Trophoblast cell (in vitro differentiated cells and primary cell): Measurements from ENCODE around the gene RNF207.

Experiments used
- DNase-seq, 2 donors: peaks; one replicate each; pipeline ENCODE4 v3.0.0-alpha.2; 2016
- H2AFZ ChIP-seq: 2 replicates; pipeline ENCODE4 v1.6.1; 2013; ENCODE audit warnings: low read length, moderate library complexity, mild to moderate bottlenecking; ENCODE audit not compliant: insufficient read depth, poor library complexity
- H2AK5ac ChIP-seq: 2 replicates; pipeline ENCODE4 v1.6.1; 2013; ENCODE audit warnings: mild to moderate bottlenecking, low read length
- H2BK120ac ChIP-seq: 2 replicates; pipeline ENCODE4 v1.6.1; 2013; ENCODE audit warnings: low read length, mild to moderate bottlenecking, moderate library complexity; ENCODE audit not compliant: insufficient read depth, poor library complexity
- H2BK12ac ChIP-seq: 2 replicates; pipeline ENCODE4 v1.6.1; 2013; ENCODE audit warnings: mild to moderate bottlenecking, low read length, moderate library complexity
- H2BK5ac ChIP-seq: 2 replicates; pipeline ENCODE4 v1.6.1; 2013; ENCODE audit warnings: low read length, low read depth, moderate library complexity, mild to moderate bottlenecking; ENCODE audit not compliant: poor library complexity
- H3K14ac ChIP-seq: 2 replicates; pipeline ENCODE4 v1.6.1; 2013; ENCODE audit warnings: mild to moderate bottlenecking, low read length
- H3K18ac ChIP-seq: 2 replicates; pipeline ENCODE4 v1.6.1; 2013; ENCODE audit warnings: mild to moderate bottlenecking, low read length
- H3K23ac ChIP-seq: 2 replicates; pipeline ENCODE4 v1.6.1; 2013; ENCODE audit warnings: low read length
- H3K27ac ChIP-seq: 2 replicates; pipeline ENCODE4 v1.5.1; 2013; ENCODE audit warnings: low read depth, mild to moderate bottlenecking, inconsistent platforms, low read length, moderate library complexity
- H3K27me3 ChIP-seq: 2 replicates; pipeline ENCODE4 v1.6.1; 2013; ENCODE audit warnings: inconsistent platforms, mild to moderate bottlenecking, low read length, moderate library complexity; ENCODE audit not compliant: insufficient read depth
- H3K36me3 ChIP-seq, 2 experiments: 1 replicate in 1 of 2; 2 replicates in 1 of 2; pipeline ENCODE4 v1.6.1; 2013; ENCODE audit warnings: low read length in 2 of 2, mild to moderate bottlenecking in 2 of 2, moderate library complexity in 1 of 2; ENCODE audit not compliant: insufficient read depth in 2 of 2, control insufficient read depth in 1 of 2
- H3K4ac ChIP-seq: 2 replicates; pipeline ENCODE4 v1.6.1; 2013; ENCODE audit warnings: low read depth, mild to moderate bottlenecking, low read length, moderate library complexity
- H3K4me1 ChIP-seq, 2 experiments: 1 replicate in 1 of 2; 2 replicates in 1 of 2; pipeline ENCODE4 v1.6.1; 2013; ENCODE audit warnings: low read length in 2 of 2, mild to moderate bottlenecking in 2 of 2, moderate library complexity in 1 of 2; ENCODE audit not compliant: insufficient read depth in 2 of 2, control insufficient read depth in 1 of 2
- H3K4me2 ChIP-seq: 2 replicates; pipeline ENCODE4 v1.6.1; 2013; ENCODE audit warnings: inconsistent platforms, mild to moderate bottlenecking, low read length, moderate library complexity
- H3K4me3 ChIP-seq: 2 replicates; pipeline ENCODE4 v1.5.1; 2013; ENCODE audit warnings: mild to moderate bottlenecking, low read depth, low read length, inconsistent platforms
- H3K79me1 ChIP-seq: one replicate; pipeline ENCODE4 v1.6.1; 2013; ENCODE audit warnings: low read length
- H3K79me2 ChIP-seq: 2 replicates; pipeline ENCODE4 v1.6.1; 2013; ENCODE audit warnings: low read length, mild to moderate bottlenecking; ENCODE audit not compliant: control insufficient read depth, insufficient read depth, poor library complexity
- H3K9ac ChIP-seq: 2 replicates; pipeline ENCODE4 v1.6.1; 2013; ENCODE audit warnings: mild to moderate bottlenecking, low read length
- H3K9me3 ChIP-seq: 2 replicates; pipeline ENCODE4 v1.6.1; 2013; ENCODE audit warnings: low read depth, mild to moderate bottlenecking, control low read depth, inconsistent platforms, low read length; ENCODE audit not compliant: insufficient read depth
- H4K12ac ChIP-seq: 2 replicates; pipeline ENCODE4 v1.6.1; 2013; ENCODE audit warnings: low read depth, mild to moderate bottlenecking, low read length, moderate library complexity
- H4K8ac ChIP-seq: 2 replicates; pipeline ENCODE4 v1.6.1; 2013; ENCODE audit warnings: low read depth, mild to moderate bottlenecking, low read length, moderate library complexity
- H4K91ac ChIP-seq: one replicate; pipeline ENCODE4 v1.6.1; 2013; ENCODE audit warnings: low read depth, mild to moderate bottlenecking, low read length, moderate library complexity
- WGBS: extraction: QIAGEN DNeasy Blood & Tissue Kit; methylation state at CpG from one replicate; pipeline ENCODE4 v1.1.7; 2013; ENCODE audit warnings: missing lambda C conversion rate; ENCODE audit not compliant: insufficient read length, insufficient coverage; ENCODE audit errors: extremely low coverage; 5-methylcytosine and 5-hydroxymethylcytosine counted together

The RNF207 gene

DNA sequence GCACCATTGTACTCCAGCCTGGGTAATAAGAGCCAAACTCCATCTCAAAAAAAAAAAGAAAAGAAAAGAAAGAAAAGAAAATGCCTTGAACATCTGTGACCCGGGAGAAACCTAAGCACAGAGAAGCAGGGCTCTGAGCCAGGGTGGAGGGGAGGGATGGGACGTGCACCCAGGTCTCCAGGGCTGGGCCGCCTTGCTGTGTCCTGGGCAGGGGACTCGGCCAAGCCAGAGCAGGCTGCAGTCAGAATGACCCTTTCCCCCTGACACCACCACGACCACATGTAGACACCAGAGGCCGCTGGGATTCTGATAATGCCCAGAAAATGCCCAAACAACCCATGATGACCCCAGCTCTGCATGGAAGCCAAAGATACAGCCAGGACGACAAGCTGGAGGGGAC is 43.6 kb upstream of the RNF207 start:
- H3K4me1 ChIP-seq = peaks cover 3 to 4% of the 10 kb centered on the region in 2 experiments
- no peak overlapping the region for H4K91ac ChIP-seq
- H3K79me1 ChIP-seq = no peaks in the 10 kb centered on the region
- H3K79me2 ChIP-seq = no peaks in the 10 kb centered on the region
- H3K23ac ChIP-seq = no peak overlapping the region
- H3K4me2 ChIP-seq = no peak overlapping the region
- WGBS = no CpG with 5 or more reads among the region's 7 CpGs
- H3K14ac ChIP-seq = no peak overlapping the region
- H3K9ac ChIP-seq = no peak overlapping the region
- H4K8ac ChIP-seq = no peak overlapping the region
- no peak overlapping the region for H2BK120ac ChIP-seq
- H2AK5ac ChIP-seq = no peak overlapping the region
- H3K27ac ChIP-seq = no peak overlapping the region
- H3K9me3 ChIP-seq = no peaks in the 10 kb centered on the region
- H3K4ac ChIP-seq = no peak overlapping the region
- no peak overlapping the region for H2BK5ac ChIP-seq
- no peaks in the 10 kb centered on the region for H3K36me3 ChIP-seq
- no peak overlapping the region for H4K12ac ChIP-seq
- no peak for DNase-seq
- no peak overlapping the region for H3K4me3 ChIP-seq
- no peaks in the 10 kb centered on the region for H3K27me3 ChIP-seq
- no peak overlapping the region for H3K18ac ChIP-seq
- H2BK12ac ChIP-seq = no peak overlapping the region
- H2AFZ ChIP-seq = no peak overlapping the region

DNA sequence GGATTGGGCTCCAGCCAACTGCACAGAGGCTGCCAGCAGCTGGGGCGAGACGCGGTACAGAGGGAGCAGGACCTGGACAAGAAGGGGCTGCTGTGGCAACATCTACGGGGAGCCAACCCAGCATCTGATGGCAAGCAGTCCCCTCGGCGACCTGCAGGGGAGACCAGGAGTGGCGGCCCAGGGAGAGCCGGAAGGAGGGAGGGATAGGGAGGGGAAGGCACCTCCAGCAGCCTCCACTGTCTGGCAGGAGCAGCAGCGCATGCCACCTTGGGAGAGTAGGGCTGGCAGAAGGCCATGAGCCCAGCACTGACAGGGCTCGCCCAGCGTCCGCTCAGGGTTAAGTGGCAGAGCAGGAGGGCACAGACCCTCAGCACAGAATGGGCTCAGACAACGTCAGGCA is 43.1 kb upstream of the RNF207 start:
- Histone ChIP-seq H3K79me1 (no peaks in the 10 kb centered on the region), H2BK120ac (no peak overlapping the region), H4K91ac (no peak overlapping the region), H3K36me3 (no peaks in the 10 kb centered on the region), H2AK5ac (no peak overlapping the region), H3K4me3 (no peak overlapping the region), H2BK5ac (no peak overlapping the region), H4K8ac (no peak overlapping the region), H3K18ac (no peak overlapping the region), H3K4ac (no peak overlapping the region), H3K27ac (no peak overlapping the region), H3K4me2 (no peak overlapping the region), H3K9ac (no peak overlapping the region), H3K4me1 (peaks cover 0 to 2% of the 10 kb centered on the region in 2 experiments), H2BK12ac (no peak overlapping the region), H4K12ac (no peak overlapping the region), H2AFZ (no peak overlapping the region), H3K79me2 (no peaks in the 10 kb centered on the region), H3K14ac (no peak overlapping the region), H3K9me3 (no peaks in the 10 kb centered on the region), H3K23ac (no peak overlapping the region), H3K27me3 (no peaks in the 10 kb centered on the region)
- no CpG with 5 or more reads among the region's 13 CpGs for WGBS
- DNase-seq = no peak

- Histone ChIP-seq H4K8ac (no peak overlapping the region), H2BK12ac (no peak overlapping the region), H2AFZ (no peak overlapping the region), H3K79me2 (no peaks in the 10 kb centered on the region), H3K4me3 (no peak overlapping the region), H3K18ac (no peak overlapping the region), H3K23ac (no peak overlapping the region), H3K9ac (no peak overlapping the region), H3K4me1 (peaks cover 0 to 2% of the 10 kb centered on the region in 2 experiments), H4K12ac (no peak overlapping the region), H3K36me3 (no peaks in the 10 kb centered on the region), H3K4ac (no peak overlapping the region), H3K27ac (no peak overlapping the region), H3K79me1 (no peaks in the 10 kb centered on the region), H2AK5ac (no peak overlapping the region), H3K9me3 (no peaks in the 10 kb centered on the region), H3K4me2 (no peak overlapping the region), H2BK5ac (no peak overlapping the region), H4K91ac (no peak overlapping the region), H3K27me3 (no peaks in the 10 kb centered on the region), H2BK120ac (no peak overlapping the region), H3K14ac (no peak overlapping the region)
- no peak for DNase-seq
- no CpG with 5 or more reads among the region's 15 CpGs for WGBS
Observed at GRCh38 chr1:6163191-6163972, 42.5 kb upstream of the RNF207 start.

- no peak overlapping the region for H2AFZ ChIP-seq
- no CpG with 5 or more reads among the region's 19 CpGs for WGBS
- no peak overlapping the region for H4K91ac ChIP-seq
- no peak overlapping the region for H2BK120ac ChIP-seq
- H2BK12ac ChIP-seq = no peak overlapping the region
- DNase-seq = no peak
- no peak overlapping the region for H3K4ac ChIP-seq
- H3K9me3 ChIP-seq = no peaks in the 10 kb centered on the region
- no peak overlapping the region for H2BK5ac ChIP-seq
- H3K36me3 ChIP-seq = no peaks in the 10 kb centered on the region
- peaks cover 0 to 2% of the 10 kb centered on the region in 2 experiments for H3K4me1 ChIP-seq
- H3K18ac ChIP-seq = no peak overlapping the region
- H3K79me2 ChIP-seq = no peaks in the 10 kb centered on the region
- H4K8ac ChIP-seq = no peak overlapping the region
- no peak overlapping the region for H4K12ac ChIP-seq
- H3K9ac ChIP-seq = no peak overlapping the region
- no peak overlapping the region for H2AK5ac ChIP-seq
- H3K79me1 ChIP-seq = no peaks in the 10 kb centered on the region
- no peak overlapping the region for H3K4me2 ChIP-seq
- H3K23ac ChIP-seq = no peak overlapping the region
- no peak overlapping the region for H3K4me3 ChIP-seq
- no peak overlapping the region for H3K14ac ChIP-seq
- no peak overlapping the region for H3K27ac ChIP-seq
- H3K27me3 ChIP-seq = no peaks in the 10 kb centered on the region
Observed at GRCh38 chr1:6163973-6164617, 41.8 kb upstream of the RNF207 start.
